Subcutaneous abdominal adipose tissue (tissue), 5 donors: ENCODE measurements around the gene ABHD17A.

Experiments used
- H3K27ac ChIP-seq: one replicate; pipeline ENCODE4 v1.7.0; 2013; ENCODE audit warnings: low read depth, mild to moderate bottlenecking, inconsistent platforms, low read length, moderate library complexity
- H3K27me3 ChIP-seq, 5 donors: one replicate each; pipeline ENCODE4 v1.7.0; 2013; ENCODE audit warnings: low read length in 5 of 5, inconsistent platforms in 1 of 5; ENCODE audit not compliant: control insufficient read depth in 5 of 5, insufficient read depth in 4 of 5
- H3K36me3 ChIP-seq, 5 donors: one replicate each; pipeline ENCODE4 v1.7.0; 2013; ENCODE audit warnings: low read length in 5 of 5; ENCODE audit not compliant: control insufficient read depth in 5 of 5, insufficient read depth in 5 of 5
- H3K4me1 ChIP-seq, 5 donors: one replicate each; pipeline ENCODE4 v1.7.0; 2013; ENCODE audit warnings: low read length in 5 of 5, mild to moderate bottlenecking in 3 of 5, moderate library complexity in 1 of 5; ENCODE audit not compliant: control insufficient read depth in 5 of 5, insufficient read depth in 5 of 5
- H3K4me3 ChIP-seq, 5 donors: one replicate each; pipeline ENCODE4 v1.7.0; 2013; ENCODE audit warnings: low read length in 5 of 5, low read depth in 1 of 5
- H3K9ac ChIP-seq, 5 donors: one replicate each; pipeline ENCODE4 v1.7.0; 2013; ENCODE audit warnings: low read length in 5 of 5, mild to moderate bottlenecking in 4 of 5, moderate library complexity in 3 of 5
- H3K9me3 ChIP-seq, 5 donors: one replicate each; pipeline ENCODE4 v1.7.0; 2013; ENCODE audit warnings: low read length in 5 of 5; ENCODE audit not compliant: control insufficient read depth in 5 of 5
- donor health status: healthy.
- donor health status: healthy.
- donor health status: healthy.
- donor health status: healthy.
- donor health status: healthy.

Gene ABHD17A

DNA sequence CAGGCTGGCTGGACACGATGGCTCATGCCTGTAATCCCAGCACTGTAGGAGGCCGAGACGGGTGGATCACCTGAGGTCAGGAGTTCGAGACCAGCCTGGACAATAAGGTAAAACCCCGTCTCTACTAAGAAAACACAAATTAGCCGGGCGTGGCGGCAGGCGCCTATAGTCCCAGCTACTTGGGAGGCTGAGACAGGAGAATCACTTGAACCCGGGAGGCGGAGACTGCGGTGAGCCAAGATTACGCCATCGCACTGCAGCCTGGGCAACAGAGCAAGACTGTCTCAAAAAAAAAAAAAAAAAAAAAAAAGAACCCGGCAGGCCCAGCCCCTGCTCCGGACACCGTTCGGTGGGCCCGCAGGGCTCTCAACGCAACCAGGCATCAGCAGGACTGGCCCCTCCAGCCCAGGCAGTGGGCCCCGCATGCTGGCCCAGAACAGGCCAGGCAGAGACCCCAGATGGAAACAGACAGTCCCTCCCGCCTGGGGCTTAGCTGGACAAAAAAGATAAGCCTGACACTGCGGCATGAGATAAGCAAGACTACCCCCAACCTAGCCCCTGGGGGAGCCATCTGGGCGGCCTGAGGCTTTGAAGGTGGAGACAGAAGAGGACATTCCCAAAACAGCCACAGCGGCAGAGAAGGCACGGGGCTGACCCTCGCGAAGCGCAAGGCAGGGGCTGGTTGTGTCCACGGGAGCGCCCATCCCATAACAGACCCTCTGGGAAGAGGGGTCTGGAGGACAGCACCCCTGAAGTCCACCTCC, 48.7 kb downstream of the ABHD17A start:
- peak overlapping the region in 1 of 5 donors; percentile 42 for H3K9ac ChIP-seq
- no peaks in the 10 kb centered on the region for H3K9me3 ChIP-seq
- no peak overlapping the region for H3K4me3 ChIP-seq
- H3K27me3 ChIP-seq: no peaks in the 10 kb centered on the region
- H3K4me1 ChIP-seq: peaks cover 1 to 60% (median 43%) of the 10 kb centered on the region in 5 donors
- peaks cover 0 to 25% (median 3%) of the 10 kb centered on the region in 5 donors for H3K36me3 ChIP-seq
- no peak overlapping the region for H3K27ac ChIP-seq

DNA sequence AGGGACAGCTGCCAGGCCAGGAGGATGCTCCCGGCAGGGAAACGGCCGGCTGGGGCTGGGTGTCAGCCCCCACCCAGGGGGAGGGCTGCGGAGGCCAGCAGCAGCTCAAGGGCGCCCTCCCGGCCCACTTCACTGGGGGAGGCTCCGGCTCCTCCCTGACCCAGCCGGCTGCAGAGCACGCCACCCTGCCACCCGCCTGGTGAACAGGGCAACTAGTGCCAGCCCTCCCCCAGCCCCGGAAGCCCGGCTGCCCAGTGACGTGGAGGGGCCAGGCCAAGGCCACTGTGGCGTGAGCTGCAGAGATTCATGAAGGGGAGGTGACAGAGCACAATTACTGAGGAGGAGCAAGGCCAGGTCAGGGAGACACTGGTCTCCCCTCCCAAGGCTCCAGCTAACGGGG, 51.8 kb downstream of the ABHD17A start:
- H3K27me3 ChIP-seq: no peaks in the 10 kb centered on the region
- no peaks in the 10 kb centered on the region for H3K9me3 ChIP-seq
- H3K27ac ChIP-seq: no peak overlapping the region
- H3K9ac ChIP-seq: no peak overlapping the region
- H3K4me3 ChIP-seq: no peak overlapping the region
- peaks cover 0 to 38% (median 13%) of the 10 kb centered on the region in 5 donors for H3K36me3 ChIP-seq
- H3K4me1 ChIP-seq: peaks cover 0 to 33% (median 19%) of the 10 kb centered on the region in 5 donors

DNA sequence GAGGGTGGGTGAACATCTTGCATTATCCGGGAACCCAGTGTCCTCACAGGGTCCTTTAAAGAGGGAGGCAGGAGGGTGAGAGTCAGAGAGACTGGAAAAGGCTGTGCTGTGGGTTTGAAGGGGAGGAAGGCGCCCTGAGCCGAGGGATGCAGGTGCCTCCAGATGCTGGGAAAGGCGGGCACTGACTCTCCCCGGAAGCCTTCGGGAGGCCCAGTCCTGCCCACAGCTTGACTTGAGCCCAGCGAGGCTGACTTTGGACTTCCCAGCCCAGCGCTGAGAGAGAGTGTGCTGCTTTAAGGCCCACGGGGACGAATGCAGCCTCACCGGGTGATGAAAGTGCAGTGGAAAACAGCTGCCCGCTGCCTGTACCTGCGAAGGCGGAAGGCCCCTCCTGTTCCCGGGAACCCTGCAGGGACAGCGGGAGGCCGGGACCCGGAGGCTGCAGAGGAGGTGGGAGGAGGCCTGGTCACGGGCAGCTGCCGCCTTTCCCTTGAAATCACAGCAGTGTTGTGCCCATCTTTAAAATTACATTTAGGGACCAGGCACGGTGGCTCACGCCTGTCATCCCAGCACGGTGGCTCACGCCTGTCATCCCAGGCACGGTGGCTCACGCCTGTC, 53.1 kb downstream of the ABHD17A start:
- H3K9ac ChIP-seq: no peak overlapping the region
- peaks cover 0 to 19% (median 9%) of the 10 kb centered on the region in 5 donors for H3K4me1 ChIP-seq
- H3K27ac ChIP-seq: no peak overlapping the region
- peaks cover 0 to 52% (median 20%) of the 10 kb centered on the region in 5 donors for H3K36me3 ChIP-seq
- H3K27me3 ChIP-seq: no peaks in the 10 kb centered on the region
- H3K4me3 ChIP-seq: no peak overlapping the region
- H3K9me3 ChIP-seq: no peaks in the 10 kb centered on the region

DNA sequence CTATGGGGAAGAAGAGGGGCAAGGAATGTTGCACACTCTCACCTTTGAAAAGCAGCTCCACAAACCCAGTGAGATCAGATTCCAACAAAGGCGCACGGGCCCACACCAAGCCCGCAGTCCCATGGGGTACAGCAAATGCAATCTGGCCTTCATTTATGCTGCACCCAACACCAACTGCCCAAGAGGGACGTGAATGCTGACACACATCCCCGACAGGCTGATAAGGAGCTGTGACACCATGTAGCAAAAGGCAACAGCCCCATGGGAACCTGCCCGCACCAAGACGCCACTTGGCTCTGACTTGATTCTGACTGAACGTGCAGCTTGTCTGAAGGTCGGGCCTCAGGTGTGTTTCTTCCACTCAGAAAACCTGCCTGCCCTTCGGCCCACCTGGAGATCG, 54.3 kb downstream of the ABHD17A start:
- peaks cover 0 to 60% (median 23%) of the 10 kb centered on the region in 5 donors for H3K36me3 ChIP-seq
- H3K9ac ChIP-seq: no peak overlapping the region
- peaks cover 0 to 19% (median 8%) of the 10 kb centered on the region in 5 donors for H3K4me1 ChIP-seq
- H3K27ac ChIP-seq: no peak overlapping the region
- no peaks in the 10 kb centered on the region for H3K27me3 ChIP-seq
- no peaks in the 10 kb centered on the region for H3K9me3 ChIP-seq
- no peak overlapping the region for H3K4me3 ChIP-seq

DNA sequence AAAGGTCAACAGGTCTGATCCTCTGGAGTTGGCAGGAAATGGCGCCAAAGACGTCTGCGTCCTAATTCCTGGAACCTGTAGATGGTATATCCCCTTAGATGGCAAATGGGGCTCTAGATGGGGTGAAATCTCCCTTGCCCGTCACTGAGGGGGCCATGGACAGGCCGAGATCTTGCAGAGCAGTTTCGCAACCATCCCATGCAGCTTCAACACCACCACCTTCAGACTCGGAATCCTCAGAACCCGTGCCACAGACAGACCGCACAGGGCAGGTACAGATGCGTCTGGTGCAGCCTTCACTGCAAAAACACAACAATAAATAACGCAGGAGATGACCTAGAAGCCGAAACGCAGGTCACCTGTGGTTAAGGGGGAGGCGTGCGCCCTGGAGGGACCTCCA, 54.7 kb downstream of the ABHD17A start:
- peaks cover 0 to 64% (median 23%) of the 10 kb centered on the region in 5 donors for H3K36me3 ChIP-seq
- H3K4me1 ChIP-seq: peaks cover 0 to 17% (median 10%) of the 10 kb centered on the region in 5 donors
- H3K4me3 ChIP-seq: no peak overlapping the region
- no peaks in the 10 kb centered on the region for H3K9me3 ChIP-seq
- no peaks in the 10 kb centered on the region for H3K27me3 ChIP-seq
- no peak overlapping the region for H3K27ac ChIP-seq
- H3K9ac ChIP-seq: no peak overlapping the region

DNA sequence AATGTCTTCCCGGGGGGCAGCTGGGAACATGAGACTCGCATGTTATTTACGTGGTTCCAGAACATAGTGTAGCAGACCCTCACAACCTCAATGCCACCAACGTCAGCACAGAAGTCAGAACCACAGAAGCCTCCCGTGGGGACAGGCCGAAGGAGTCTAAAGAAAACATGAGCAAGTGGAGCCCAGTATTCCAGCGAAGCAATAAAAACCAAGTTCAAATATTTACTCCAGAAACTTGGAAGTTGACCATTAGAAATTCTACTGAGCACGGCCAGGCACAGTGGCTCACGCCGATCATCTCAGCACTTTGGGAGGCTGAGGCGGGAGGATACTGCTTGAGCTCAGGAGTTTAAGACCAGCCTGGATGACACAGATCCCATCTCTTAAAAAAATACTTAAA, 55.3 kb downstream of the ABHD17A start:
- Histone ChIP-seq H3K27ac (no peak overlapping the region), H3K9me3 (no peaks in the 10 kb centered on the region), H3K27me3 (no peaks in the 10 kb centered on the region), H3K4me1 (peaks cover 0 to 17% (median 10%) of the 10 kb centered on the region in 5 donors), H3K9ac (no peak overlapping the region), H3K4me3 (no peak overlapping the region), H3K36me3 (peaks cover 0 to 64% (median 23%) of the 10 kb centered on the region in 5 donors)

DNA sequence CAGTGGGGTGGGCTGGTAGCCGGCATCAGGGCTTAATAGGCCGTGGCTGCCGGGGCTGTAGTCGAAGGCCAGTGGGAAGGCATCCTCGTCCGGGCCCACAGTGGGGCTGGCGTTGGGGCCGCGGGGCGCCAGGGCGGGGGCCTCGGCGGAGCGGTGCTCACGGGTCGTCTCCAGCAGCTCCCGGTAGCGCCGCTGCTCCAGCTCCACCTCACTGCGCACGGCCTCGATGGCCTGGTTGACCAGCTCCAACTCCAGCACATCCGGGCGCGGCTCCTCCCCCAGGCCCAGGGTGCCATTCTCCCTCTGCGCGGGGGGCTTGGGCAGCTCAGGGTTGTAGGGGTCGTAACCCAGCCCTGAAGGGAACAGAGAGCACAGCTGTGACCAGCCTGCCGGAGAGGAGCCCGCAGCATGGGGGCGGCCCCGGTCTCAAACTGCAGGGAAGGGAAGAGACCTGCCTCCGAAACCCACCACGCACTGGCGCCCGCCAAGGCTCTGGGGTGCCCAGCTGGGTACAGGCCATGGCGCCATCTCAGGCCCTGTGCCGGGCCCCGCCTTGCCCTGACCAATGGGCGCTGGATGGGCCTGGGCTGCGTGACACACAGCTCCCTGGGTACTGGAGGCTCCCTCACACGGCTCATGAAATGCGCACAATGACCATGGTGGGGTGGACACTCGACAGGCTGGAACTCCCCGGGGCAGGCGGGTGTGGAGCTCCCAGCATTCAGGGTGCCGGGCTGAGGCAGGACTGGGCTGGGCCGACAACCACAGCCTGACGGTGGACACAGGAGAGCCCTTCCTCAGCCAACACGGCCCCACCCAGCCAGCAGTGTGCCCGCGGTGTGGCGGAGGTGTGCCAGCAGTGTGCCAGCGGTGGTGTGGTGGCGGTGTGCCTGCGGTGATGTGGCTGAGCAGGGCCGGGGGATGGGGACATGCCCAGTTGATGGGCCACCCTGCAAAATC, 56.7 kb downstream of the ABHD17A start:
- H3K4me1 ChIP-seq: peaks cover 0 to 15% (median 10%) of the 10 kb centered on the region in 5 donors
- peaks cover 0 to 68% (median 33%) of the 10 kb centered on the region in 5 donors for H3K36me3 ChIP-seq
- no peaks in the 10 kb centered on the region for H3K9me3 ChIP-seq
- no peak overlapping the region for H3K9ac ChIP-seq
- no peak overlapping the region for H3K4me3 ChIP-seq
- H3K27ac ChIP-seq: no peak overlapping the region
- H3K27me3 ChIP-seq: no peaks in the 10 kb centered on the region

DNA sequence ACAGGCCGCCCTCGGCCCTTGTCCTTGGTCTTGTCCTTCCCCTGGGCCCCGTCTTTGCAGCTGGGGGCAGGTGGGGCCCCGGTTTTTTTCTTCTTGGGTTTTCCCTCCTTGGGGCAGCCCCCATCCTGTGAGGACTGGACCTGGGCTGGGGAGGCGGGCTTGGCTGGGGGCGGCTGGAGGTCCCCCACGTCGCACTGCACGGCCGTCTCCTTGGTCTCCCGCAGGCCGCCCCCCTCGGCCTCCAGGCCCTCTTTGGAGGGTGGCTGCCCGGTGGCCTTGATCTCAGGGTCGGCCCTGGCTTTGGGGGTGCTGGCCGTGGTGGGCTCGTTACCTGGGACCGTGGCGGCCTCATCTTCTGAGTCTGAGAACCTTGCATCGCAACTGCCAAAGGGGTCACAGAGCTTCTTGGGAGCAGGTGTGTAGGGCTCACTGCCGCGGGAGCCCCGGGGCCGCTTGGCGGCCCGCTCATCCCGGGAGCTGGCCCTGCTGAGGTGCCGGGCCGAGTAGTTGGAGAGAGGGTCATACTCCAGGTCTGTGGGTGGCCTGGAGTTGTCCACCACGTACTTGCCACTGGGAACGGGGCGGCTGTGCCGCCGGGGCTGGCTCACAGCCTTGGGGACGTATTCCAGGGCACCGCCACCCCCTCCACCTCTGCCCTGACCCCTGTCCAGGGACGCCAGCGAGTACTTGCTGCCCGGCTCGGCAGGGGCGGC, 57.6 kb downstream of the ABHD17A start:
- H3K27ac ChIP-seq: no peak overlapping the region
- H3K9ac ChIP-seq: no peak overlapping the region
- H3K27me3 ChIP-seq: no peaks in the 10 kb centered on the region
- peaks cover 0 to 72% (median 39%) of the 10 kb centered on the region in 5 donors for H3K36me3 ChIP-seq
- peaks cover 0 to 10% (median 9%) of the 10 kb centered on the region in 5 donors for H3K4me1 ChIP-seq
- no peak overlapping the region for H3K4me3 ChIP-seq
- no peaks in the 10 kb centered on the region for H3K9me3 ChIP-seq
